Measurements from ENCODE around the gene TRPM1.

DNA sequence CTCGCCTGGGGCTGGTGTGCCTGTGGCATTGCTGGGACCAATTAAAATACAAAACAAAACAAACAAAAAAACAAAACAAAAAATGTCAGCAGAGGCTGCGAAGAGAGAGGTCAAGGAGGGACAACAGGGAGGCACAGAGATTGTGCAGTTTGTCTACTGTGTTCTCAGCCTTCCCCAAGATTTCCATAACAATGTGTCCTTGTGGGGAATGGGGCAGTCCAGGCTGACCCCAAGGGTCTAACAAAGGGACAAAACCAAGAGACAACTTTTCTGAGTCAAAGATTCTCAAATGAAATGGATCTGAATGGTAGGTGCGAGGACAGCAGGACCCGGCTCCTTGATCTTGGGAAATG, 46.4 kb upstream of the TRPM1 start:
- TF ChIP-seq, protein P1, sequence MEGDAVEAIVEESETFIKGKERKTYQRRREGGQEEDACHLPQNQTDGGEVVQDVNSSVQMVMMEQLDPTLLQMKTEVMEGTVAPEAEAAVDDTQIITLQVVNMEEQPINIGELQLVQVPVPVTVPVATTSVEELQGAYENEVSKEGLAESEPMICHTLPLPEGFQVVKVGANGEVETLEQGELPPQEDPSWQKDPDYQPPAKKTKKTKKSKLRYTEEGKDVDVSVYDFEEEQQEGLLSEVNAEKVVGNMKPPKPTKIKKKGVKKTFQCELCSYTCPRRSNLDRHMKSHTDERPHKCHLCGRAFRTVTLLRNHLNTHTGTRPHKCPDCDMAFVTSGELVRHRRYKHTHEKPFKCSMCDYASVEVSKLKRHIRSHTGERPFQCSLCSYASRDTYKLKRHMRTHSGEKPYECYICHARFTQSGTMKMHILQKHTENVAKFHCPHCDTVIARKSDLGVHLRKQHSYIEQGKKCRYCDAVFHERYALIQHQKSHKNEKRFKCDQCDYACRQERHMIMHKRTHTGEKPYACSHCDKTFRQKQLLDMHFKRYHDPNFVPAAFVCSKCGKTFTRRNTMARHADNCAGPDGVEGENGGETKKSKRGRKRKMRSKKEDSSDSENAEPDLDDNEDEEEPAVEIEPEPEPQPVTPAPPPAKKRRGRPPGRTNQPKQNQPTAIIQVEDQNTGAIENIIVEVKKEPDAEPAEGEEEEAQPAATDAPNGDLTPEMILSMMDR (IDR thresholded peaks at IDR 0.05) = no peak
- TF ChIP-seq EP300 (IDR thresholded peaks at IDR 0.05) (no peak), POLR2AphosphoS5 (IDR thresholded peaks at IDR 0.05) (no peak), POLR2A (IDR thresholded peaks at IDR 0.05) (no peak)

Measured in gastroesophageal sphincter (tissue), 3 donors.